ENCODE data around the gene SF3B1.
"Not testable (repeated sequence)": the region's sequence is repeated elsewhere in the genome, so short reads cannot be mapped to it uniquely, and the experiment has no call there.

Gene SF3B1

GRCh38 chr2:197434541-197435513, at the start of gene SF3B1:
Gene SF3B1, minus strand, starts transcription at chr2:197435028. Its CDS starts 29 bp downstream, at chr2:197434999.
- ATAC-seq = peak; percentile 92
- TF ChIP-seq ZFP3 (CRISPR knock-in tag; IDR thresholded peaks at IDR 0.05) = peak; percentile 62; the same call in 1 of the 2 replicates
- TF ChIP-seq ZNF565 (CRISPR knock-in tag; conservative IDR thresholded peaks at IDR 0.05; ENCODE audit: low read depth) = no peak

DNA sequence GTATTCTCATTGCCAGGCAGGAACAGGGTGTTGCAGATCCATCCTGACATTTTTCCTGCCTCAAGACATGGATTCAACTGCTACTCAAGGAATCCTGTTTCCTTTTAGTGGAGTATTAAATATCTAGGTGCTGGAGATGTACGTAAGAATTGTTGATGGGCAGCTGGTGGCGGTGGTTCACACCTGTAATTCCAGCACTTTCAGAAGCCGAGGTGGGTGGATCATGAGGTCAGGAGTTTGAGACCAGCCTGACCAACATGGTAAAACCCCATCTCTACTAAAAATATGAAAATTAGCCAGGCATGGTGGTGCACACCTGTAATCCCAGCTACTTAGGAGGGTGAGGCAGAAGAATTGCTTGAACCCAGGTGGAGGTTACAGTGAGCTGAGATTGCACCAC, 49.4 kb upstream of the SF3B1 start:
- ATAC-seq = not testable (repeated sequence)

DNA sequence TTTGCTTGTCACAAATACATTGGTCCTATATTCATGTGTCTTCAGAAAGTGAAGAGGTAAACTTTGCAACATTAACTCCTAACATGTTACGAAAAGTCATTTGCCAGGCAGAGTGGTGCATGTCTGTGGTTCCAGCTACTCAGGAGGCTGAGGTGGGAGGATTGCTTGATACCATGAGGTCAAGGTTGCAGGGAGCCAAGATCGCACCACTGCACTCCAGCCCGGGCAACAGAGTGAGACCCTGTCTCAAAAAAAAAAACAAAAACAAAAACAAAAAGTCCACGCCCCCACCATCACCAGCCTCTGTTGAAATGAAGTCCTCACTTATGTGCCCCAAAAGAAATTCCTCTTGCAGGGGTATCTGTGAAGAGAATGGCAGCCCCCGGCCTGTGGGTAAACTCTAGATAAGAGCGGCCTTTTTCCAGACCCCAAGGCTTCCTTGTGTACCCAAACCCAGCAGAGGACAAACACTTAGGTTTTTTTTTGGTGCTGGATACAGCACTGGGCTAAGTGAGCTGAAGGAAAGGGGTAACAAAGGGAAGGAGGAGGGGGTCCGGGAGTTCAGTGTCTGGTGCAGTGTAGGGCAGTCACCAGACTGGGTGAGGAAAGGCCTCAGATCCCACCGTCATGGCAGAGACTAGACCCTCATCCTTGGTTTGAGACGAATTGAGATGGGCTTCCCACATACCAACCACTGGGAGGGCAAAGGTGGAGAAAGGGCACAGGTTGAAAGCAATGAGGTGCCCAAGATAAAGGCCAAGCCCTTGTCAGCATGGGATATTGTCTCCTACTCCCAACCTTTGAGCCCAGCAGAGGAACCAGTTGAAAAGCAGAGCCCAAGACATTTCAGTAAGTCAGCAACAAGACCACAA, 45.6 kb upstream of the SF3B1 start:
- ATAC-seq = no peak; the same call in 2 of the 3 replicates
- TF ChIP-seq ZC3H10 (CRISPR knock-in tag; IDR thresholded peaks at IDR 0.05) = no peak
- TF ChIP-seq, protein P1, sequence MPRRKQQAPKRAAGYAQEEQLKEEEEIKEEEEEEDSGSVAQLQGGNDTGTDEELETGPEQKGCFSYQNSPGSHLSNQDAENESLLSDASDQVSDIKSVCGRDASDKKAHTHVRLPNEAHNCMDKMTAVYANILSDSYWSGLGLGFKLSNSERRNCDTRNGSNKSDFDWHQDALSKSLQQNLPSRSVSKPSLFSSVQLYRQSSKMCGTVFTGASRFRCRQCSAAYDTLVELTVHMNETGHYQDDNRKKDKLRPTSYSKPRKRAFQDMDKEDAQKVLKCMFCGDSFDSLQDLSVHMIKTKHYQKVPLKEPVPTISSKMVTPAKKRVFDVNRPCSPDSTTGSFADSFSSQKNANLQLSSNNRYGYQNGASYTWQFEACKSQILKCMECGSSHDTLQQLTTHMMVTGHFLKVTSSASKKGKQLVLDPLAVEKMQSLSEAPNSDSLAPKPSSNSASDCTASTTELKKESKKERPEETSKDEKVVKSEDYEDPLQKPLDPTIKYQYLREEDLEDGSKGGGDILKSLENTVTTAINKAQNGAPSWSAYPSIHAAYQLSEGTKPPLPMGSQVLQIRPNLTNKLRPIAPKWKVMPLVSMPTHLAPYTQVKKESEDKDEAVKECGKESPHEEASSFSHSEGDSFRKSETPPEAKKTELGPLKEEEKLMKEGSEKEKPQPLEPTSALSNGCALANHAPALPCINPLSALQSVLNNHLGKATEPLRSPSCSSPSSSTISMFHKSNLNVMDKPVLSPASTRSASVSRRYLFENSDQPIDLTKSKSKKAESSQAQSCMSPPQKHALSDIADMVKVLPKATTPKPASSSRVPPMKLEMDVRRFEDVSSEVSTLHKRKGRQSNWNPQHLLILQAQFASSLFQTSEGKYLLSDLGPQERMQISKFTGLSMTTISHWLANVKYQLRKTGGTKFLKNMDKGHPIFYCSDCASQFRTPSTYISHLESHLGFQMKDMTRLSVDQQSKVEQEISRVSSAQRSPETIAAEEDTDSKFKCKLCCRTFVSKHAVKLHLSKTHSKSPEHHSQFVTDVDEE (CRISPR knock-in tag; IDR thresholded peaks at IDR 0.05) = no peak
- no peak for TF ChIP-seq ISL1 (CRISPR knock-in tag; IDR thresholded peaks at IDR 0.05)
- TF ChIP-seq ESRRG (CRISPR knock-in tag; IDR thresholded peaks at IDR 0.05) = no peak
- no peak for TF ChIP-seq ZNF565 (CRISPR knock-in tag; conservative IDR thresholded peaks at IDR 0.05; ENCODE audit: low read depth)
- TF ChIP-seq RARB (CRISPR knock-in tag; IDR thresholded peaks at IDR 0.05) = no peak
- TF ChIP-seq ZNF8 (CRISPR knock-in tag; IDR thresholded peaks at IDR 0.05) = no peak
- no peak for TF ChIP-seq ZNF70 (CRISPR knock-in tag; IDR thresholded peaks at IDR 0.05)
- TF ChIP-seq ZFP3 (CRISPR knock-in tag; IDR thresholded peaks at IDR 0.05) = no peak
- no peak for TF ChIP-seq TCF4 (CRISPR knock-in tag; IDR thresholded peaks at IDR 0.05; ENCODE audit: borderline replicate concordance)

- no peak for TF ChIP-seq ZNF565 (CRISPR knock-in tag; conservative IDR thresholded peaks at IDR 0.05; ENCODE audit: low read depth)
- ATAC-seq = no peak
These were observed 43.0 kb upstream of the SF3B1 start for GRCh38 chr2:197477797-197478196.

DNA sequence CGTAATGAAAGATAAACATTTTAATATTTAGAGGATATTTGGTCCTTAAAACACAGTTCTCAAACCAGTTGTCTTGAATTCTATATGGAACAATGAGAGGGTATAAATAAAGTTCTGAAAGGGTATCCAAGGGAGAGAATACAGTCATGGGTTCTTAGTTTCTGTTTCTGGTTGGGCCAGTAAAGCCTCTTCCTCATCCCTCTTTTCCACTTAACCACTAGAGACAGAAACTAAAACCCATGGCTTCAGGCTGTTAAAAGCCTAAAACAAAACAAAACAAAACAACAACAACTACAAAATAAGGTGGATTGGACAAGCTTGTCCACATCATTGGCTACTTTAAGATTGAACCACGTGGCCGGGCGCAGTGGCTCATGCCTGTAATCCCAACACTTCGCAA, 37.3 kb upstream of the SF3B1 start:
- TF ChIP-seq, protein P2, sequence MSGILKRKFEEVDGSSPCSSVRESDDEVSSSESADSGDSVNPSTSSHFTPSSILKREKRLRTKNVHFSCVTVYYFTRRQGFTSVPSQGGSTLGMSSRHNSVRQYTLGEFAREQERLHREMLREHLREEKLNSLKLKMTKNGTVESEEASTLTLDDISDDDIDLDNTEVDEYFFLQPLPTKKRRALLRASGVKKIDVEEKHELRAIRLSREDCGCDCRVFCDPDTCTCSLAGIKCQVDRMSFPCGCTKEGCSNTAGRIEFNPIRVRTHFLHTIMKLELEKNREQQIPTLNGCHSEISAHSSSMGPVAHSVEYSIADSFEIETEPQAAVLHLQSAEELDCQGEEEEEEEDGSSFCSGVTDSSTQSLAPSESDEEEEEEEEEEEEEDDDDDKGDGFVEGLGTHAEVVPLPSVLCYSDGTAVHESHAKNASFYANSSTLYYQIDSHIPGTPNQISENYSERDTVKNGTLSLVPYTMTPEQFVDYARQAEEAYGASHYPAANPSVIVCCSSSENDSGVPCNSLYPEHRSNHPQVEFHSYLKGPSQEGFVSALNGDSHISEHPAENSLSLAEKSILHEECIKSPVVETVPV (CRISPR knock-in tag; IDR thresholded peaks at IDR 0.05) = no peak
- TF ChIP-seq ZNF70 (CRISPR knock-in tag; IDR thresholded peaks at IDR 0.05) (no peak), ARNTL (CRISPR knock-in tag; IDR thresholded peaks at IDR 0.05; ENCODE audit: borderline replicate concordance, low read depth) (no peak), ZFP3 (CRISPR knock-in tag; IDR thresholded peaks at IDR 0.05) (no peak), BACH2 (CRISPR knock-in tag; IDR thresholded peaks at IDR 0.05; ENCODE audit: borderline replicate concordance) (no peak), RARB (CRISPR knock-in tag; IDR thresholded peaks at IDR 0.05) (no peak), OSR1 (CRISPR knock-in tag; IDR thresholded peaks at IDR 0.05) (no peak), TCF4 (CRISPR knock-in tag; IDR thresholded peaks at IDR 0.05; ENCODE audit: borderline replicate concordance) (no peak), ZC3H10 (CRISPR knock-in tag; IDR thresholded peaks at IDR 0.05) (no peak), ISL1 (CRISPR knock-in tag; IDR thresholded peaks at IDR 0.05) (no peak)
- no peak for ATAC-seq

DNA sequence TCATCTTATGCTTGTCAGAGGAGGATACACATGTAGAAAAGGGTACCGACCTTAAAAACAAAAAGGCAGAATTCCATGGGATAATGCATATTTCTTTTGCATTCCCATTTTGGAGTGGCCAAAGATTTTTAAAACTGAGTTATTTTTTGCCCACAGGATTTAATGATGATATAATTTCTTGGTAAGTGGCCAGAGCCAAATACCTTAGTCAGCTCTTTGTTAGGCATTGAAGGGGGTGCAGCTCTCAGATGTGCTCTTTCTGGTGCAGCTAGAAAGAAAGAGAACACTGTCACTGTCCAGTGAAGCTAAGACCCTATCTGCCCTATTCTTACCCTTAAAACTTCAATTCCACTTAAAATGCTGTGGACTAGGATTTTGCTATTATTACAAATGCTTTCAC, 29.3 kb upstream of the SF3B1 start:
- no peak for TF ChIP-seq ARNTL (CRISPR knock-in tag; IDR thresholded peaks at IDR 0.05; ENCODE audit: borderline replicate concordance, low read depth)
- TF ChIP-seq RARB (CRISPR knock-in tag; IDR thresholded peaks at IDR 0.05) = no peak
- TF ChIP-seq ZNF565 (CRISPR knock-in tag; conservative IDR thresholded peaks at IDR 0.05; ENCODE audit: low read depth) = no peak
- no peak for TF ChIP-seq ZFP3 (CRISPR knock-in tag; IDR thresholded peaks at IDR 0.05)
- TF ChIP-seq, protein P3, sequence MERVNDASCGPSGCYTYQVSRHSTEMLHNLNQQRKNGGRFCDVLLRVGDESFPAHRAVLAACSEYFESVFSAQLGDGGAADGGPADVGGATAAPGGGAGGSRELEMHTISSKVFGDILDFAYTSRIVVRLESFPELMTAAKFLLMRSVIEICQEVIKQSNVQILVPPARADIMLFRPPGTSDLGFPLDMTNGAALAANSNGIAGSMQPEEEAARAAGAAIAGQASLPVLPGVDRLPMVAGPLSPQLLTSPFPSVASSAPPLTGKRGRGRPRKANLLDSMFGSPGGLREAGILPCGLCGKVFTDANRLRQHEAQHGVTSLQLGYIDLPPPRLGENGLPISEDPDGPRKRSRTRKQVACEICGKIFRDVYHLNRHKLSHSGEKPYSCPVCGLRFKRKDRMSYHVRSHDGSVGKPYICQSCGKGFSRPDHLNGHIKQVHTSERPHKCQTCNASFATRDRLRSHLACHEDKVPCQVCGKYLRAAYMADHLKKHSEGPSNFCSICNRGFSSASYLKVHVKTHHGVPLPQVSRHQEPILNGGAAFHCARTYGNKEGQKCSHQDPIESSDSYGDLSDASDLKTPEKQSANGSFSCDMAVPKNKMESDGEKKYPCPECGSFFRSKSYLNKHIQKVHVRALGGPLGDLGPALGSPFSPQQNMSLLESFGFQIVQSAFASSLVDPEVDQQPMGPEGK (CRISPR knock-in tag; IDR thresholded peaks at IDR 0.05; ENCODE audit: borderline replicate concordance) = no peak
- no peak for TF ChIP-seq TOX (CRISPR knock-in tag; IDR thresholded peaks at IDR 0.05; ENCODE audit: borderline replicate concordance)
- TF ChIP-seq, protein P2 (CRISPR knock-in tag; IDR thresholded peaks at IDR 0.05) = no peak
- TF ChIP-seq ZFP30 (CRISPR knock-in tag; IDR thresholded peaks at IDR 0.05) = no peak
- no peak for TF ChIP-seq TCF4 (CRISPR knock-in tag; IDR thresholded peaks at IDR 0.05; ENCODE audit: borderline replicate concordance)
- TF ChIP-seq GLIS3 (CRISPR knock-in tag; IDR thresholded peaks at IDR 0.05) = no peak
- peak; percentile 34; the same call in 1 of the 3 replicates for ATAC-seq

Measured in SK-N-SH treated with all-trans-retinoic acid at 6 μM for 48 hours (cell line).